Skeletal muscle cell (primary cell): Measurements from ENCODE around the gene PROM1.

Experiments used
- DNase-seq: peaks from one replicate; pipeline ENCODE4 v3.0.0-alpha.2; 2010; ENCODE audit warnings: low read depth
- H3K4me3 ChIP-seq: 2 replicates; pipeline ENCODE4 v1.5.1; 2011; ENCODE audit warnings: low read depth, mild to moderate bottlenecking, control low read depth, low read length, moderate library complexity

The PROM1 gene

DNA sequence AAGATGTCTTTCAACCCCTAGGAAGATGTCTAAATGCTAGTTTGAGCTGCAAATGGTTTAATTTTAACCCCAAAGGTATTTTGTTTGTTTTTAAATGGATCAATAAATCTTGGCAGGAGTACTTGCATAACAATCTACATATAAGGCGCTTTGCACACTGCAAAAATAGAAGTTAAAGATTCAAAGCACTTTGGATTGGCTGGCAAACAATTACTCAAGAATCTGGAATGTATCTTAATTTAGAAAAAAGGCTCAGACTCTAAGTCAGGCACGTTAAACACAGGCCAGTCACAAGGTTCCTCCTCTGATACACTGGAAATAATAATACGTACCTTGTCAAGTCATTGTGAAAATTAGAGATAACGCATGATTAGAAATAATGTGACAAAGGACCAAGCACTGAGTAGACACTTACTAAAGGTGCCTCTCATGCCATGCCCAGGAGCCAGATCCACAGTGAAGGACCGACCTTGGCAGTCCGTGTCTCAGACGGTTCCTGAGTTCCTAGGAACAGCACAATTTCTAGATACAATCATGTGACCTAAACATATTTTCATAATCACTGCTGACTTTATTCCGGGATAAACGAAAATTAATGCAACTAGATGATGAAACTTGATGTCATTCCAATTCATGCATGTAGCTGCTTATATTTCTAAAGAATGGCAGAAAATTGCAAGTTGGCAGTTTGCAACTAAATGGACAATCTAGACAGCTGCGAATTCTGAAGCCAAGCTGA lies 49.6 kb downstream of the PROM1 start:
- no peak for DNase-seq
- H3K4me3 ChIP-seq, result no peak overlapping the region

DNA sequence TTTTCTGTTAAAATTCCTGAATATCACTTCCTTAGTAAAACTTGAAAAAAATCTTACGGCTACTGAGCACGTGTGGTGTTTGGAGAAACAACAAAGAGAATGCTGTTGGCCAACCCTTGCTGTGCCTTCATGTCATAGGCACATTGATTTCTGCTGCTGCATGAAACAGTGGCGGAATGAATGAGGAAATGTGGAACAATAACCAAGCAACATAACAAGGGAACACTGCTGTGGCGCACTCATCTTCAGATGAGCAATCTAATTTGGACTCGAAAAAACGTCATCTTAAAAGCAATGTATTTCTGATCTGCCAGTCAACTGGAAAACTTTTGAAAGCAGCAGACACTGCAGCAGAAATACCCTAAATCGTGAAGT lies 51.4 kb downstream of the PROM1 start:
- no peak for DNase-seq
- H3K4me3 ChIP-seq, result no peak overlapping the region

GRCh38 chr4:16031546-16032395 lies 52.1 kb downstream of the PROM1 start:
- no peak for DNase-seq
- no peak overlapping the region for H3K4me3 ChIP-seq

DNA sequence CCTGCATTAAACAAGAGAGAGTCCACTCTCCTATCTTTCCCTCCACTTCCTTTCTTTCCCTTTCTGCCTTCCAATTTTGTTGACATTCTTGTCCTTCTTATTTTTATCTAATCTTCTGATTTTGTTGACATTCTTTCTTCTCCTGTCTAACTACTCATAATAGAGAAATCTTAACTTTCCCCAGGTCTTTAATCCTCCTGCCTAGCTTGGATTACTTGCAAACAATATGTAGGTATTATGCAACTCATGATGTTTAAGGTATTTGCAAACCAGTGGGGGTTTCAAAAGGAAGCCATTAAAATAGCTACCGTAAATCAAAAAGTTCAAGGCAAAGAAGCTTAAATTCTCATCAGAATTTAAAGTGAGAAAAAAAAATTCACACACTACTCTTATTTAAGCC lies 53.9 kb downstream of the PROM1 start:
- H3K4me3 ChIP-seq, result no peak overlapping the region
- no peak for DNase-seq

- peak; percentile 87 for DNase-seq
- H3K4me3 ChIP-seq, result no peak overlapping the region
Observed at GRCh38 chr4:16029262-16029661, 54.6 kb downstream of the PROM1 start.

GRCh38 chr4:16027626-16028025 lies 56.2 kb downstream of the PROM1 start:
- no peak overlapping the region for H3K4me3 ChIP-seq
- no peak for DNase-seq

- DNase-seq, result no peak
- no peak overlapping the region for H3K4me3 ChIP-seq
Observed at GRCh38 chr4:16027114-16027513, 56.7 kb downstream of the PROM1 start.

DNA sequence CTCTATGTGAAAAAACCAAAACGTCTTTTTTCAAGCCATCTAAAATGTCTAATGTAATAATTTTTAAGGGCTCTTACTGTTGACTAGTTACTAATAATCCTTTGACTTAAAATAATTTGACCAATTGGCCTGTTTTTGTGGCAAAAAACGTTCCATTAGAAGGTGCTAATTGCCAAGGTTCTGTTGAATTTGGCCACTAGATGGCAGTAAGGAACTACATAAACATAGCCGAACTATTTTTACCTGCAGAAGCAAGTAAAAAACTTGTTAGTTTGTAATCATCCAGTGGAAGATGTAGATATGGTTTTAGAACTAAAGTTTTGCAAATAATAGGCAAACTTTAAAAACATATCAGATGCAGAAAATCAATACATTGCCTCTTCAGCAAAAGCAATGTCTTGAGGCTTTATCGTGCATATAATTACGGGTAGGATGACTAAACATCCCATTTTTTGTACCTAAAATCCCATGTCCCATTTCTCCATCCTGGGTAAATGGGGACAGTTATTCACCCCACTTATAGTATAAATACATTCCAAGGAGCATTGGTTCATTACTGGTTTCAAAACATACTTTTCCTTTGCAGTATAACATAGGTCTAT lies 57.6 kb downstream of the PROM1 start:
- DNase-seq, result no peak

DNA sequence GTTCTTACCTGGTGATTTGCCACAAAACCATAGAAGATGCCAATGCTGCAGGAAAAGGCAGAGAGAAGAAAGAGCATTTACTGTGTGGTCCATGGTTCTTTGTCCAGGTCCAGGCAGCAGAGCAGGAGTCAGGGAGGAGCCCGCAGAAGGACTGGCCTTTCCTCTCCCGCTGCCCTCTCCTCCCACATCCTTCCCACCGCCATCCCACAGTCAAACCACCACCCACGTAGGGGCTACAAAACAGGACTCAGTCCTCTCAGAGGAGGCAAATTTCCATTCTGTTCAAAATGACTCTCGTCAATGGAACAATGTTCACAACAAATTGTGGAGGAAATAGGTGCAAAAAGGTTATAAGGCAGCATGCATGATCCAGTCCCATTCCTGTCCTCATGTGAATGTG lies 58.6 kb downstream of the PROM1 start:
- no peak for DNase-seq

More for the DNA sequence above, 57.6 kb downstream of the PROM1 start:
- no peak overlapping the region for H3K4me3 ChIP-seq

DNA sequence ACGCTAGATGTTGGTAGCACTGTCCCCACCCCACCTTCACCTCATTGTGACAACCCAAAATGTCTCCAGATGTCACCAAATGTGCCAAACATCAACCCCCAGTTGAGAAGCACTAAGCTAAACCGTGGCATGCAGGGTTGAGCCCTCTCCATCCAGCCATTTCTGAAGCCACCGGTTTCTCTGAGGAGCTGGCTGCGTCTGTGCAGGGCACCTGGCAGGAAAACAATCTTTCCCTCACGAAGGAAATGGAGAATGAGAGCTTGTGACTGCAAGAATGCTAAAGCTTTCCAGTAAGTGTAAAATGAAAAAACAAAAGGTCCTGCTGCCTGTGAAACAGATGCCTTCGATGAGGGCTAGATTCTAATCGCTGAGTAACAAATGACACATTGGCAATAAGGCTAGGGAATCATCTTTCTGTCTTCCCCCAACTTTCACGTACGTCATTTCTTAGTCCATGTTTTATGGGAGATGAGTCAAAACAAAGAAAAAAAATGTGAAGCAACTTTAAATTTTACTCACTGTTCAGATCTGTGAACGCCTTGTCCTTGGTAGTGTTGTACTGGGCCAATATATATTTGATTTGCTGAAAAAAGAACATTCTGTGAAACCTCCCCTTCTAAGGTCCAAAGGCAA lies 59.9 kb downstream of the PROM1 start:
- H3K4me3 ChIP-seq, result no peak overlapping the region
- peak; percentile 76 for DNase-seq

More for the DNA sequence above, 58.6 kb downstream of the PROM1 start:
- H3K4me3 ChIP-seq, result no peak overlapping the region

- no peak overlapping the region for H3K4me3 ChIP-seq
- DNase-seq, result no peak
Observed at GRCh38 chr4:16021804-16022560, 61.8 kb downstream of the PROM1 start.

DNA sequence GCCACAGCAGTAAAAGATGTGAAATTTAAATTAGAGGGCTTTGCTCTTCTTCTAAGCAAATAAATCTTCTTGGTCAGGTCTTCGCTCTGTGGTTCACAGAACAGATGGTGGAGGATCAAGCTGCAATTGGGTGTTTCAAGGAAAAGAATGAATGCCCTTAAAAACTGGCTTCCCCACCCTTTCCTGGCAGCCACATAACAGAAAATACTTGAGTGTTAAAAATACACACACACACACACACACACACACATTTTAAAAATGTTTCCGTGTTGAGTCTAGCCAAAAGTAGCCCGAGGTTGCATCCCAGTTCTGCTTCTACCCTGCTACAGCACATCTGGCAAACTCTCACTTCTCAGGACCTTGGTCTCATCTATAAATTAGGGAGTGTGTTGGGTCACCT lies 64.2 kb downstream of the PROM1 start:
- H3K4me3 ChIP-seq, result no peak overlapping the region
- no peak for DNase-seq

DNA sequence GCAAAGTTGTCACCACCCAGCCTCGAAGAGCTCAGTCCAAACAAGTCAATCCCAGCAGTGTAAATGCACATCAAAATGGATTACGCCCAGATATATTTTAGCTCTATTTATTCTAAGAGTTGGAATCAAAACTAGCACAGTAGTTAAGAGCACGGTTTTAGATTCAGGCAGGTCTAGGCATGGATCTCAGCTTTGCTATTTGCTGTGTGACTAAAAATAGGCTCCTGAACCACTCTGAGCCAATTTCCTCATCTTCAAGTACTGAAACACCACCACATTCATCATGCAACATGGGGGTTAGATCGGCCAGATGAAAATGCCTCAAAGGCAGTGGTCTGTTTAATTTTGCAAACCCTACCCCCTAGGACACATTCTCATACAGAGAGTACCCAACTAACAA lies 65.0 kb downstream of the PROM1 start:
- DNase-seq, result no peak
- no peak overlapping the region for H3K4me3 ChIP-seq

DNA sequence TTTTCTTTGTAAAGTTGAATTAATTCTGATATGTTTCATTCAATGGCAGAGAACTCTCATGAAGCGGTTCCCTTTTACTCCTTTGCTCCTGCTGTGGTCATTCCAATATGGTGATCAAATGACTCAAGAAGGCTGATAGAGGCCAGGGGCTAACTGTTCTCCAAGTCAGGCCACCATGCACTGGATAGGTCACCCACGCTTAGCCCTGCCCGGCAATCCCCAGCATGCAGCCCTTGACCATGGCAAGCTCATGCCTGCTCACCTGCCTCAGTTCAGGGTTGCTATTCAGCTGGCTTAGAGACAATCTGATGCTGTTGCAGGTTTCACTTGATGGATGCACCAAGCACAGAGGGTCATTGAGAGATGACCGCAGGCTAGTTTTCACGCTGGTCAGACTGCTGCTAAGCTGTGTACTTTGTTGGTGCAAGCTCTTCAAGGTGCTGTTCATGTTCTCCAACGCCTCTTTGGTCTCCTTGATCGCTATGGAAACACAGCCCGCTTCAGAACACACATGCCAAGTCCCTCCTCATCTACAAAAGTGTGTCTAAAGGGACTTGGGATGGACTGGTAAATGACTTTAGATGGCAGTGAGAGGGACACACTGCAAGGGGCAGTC lies 65.7 kb downstream of the PROM1 start:
- H3K4me3 ChIP-seq, result no peak overlapping the region
- DNase-seq, result no peak

DNA sequence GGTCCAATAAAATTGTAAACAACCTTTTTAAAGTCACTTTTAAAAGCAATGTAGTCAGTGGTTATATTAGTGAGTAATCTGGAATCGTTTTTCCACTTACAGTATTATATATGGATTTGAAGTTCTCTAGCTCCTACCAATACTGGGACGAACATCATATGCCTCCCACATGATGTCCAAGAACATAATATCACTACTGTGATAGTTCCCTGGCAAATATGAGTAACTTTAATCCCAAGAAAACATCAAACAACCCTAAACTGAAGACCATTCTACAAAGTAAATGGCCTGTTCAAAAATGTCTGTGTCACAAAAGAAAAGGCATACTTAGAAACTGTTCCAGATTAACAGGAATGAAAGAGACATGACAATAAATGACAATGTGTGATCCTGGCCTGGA lies 67.3 kb downstream of the PROM1 start:
- no peak overlapping the region for H3K4me3 ChIP-seq

DNA sequence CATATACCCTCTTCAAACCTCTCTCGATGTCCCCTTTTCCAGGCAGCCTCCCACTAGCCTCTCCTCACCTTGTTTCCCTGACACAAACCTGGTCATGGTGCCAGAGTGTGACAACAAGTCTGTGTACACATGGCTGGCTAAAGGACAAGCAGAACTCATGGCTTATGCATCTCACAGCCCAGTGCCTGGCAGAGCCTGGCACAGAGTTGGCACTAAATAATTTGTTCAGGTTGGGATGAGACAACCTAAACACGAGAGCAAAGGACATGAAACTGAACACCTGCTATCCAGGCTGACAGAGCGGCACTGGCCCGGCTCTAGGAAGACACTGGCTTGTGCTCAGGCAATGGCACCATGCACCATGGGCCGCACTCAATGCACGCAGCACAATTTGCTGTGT lies 72.7 kb downstream of the PROM1 start:
- no peak overlapping the region for H3K4me3 ChIP-seq
- DNase-seq, result no peak

More for the DNA sequence above, 67.3 kb downstream of the PROM1 start:
- DNase-seq, result no peak

DNA sequence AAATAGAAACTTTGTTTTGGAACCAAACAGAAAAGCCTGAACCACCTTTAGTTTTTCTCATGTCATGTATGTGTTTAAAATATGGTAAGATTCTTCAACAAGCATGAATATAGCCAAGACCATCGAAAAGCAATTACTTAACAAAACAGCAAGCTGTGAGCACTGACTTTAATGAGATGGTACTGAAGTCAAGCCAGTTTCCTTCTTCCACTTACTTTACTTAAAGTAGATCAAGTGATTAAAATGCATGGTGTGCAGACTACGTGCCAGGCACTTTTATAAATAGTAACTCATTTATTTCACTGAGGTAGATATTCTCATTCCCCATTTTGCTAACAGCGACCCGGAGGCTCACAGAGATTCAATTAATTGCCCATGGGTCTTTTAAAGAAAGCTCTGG lies 74.7 kb downstream of the PROM1 start:
- no peak for DNase-seq
- no peak overlapping the region for H3K4me3 ChIP-seq

DNA sequence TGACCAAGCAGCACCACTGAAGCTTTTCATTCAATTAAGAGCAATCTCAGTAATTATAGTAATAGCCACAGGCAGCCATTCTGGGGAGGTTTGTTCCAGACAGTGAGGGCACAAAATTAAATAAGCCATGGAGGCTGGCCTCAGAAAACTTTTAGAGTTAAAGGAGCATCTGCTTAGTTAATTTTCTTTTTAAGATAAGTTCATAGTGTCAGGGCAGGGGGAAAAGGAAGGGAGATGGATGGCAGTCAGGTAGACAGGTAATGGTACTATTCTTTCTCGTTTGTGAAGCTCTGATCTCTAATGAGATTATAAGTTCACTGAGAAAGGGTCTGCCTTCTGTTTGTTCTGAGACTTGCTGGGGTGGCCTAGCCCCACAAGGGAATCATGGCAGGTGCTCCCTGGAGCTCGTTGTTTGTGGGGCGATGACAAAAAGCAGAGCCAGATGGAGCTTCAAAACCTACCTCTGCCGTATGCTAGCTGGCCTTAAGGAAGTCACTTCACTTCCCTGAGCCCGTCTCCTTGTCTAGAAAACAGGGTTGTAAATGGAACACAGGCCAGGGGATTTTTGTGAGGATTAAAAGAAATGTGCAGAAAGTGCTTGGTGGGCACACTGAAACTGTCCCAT lies 76.2 kb downstream of the PROM1 start:
- no peak for DNase-seq
- H3K4me3 ChIP-seq, result no peak overlapping the region
